DMS 273 (cell line): Measurements from ENCODE around the gene FBRSL1.

Source experiments
- DNase-seq: peaks from one replicate; lab custom pipeline; 2025; ENCODE audit not compliant: unreplicated experiment; lab: John Stamatoyannopoulos, UW

The FBRSL1 gene

DNA sequence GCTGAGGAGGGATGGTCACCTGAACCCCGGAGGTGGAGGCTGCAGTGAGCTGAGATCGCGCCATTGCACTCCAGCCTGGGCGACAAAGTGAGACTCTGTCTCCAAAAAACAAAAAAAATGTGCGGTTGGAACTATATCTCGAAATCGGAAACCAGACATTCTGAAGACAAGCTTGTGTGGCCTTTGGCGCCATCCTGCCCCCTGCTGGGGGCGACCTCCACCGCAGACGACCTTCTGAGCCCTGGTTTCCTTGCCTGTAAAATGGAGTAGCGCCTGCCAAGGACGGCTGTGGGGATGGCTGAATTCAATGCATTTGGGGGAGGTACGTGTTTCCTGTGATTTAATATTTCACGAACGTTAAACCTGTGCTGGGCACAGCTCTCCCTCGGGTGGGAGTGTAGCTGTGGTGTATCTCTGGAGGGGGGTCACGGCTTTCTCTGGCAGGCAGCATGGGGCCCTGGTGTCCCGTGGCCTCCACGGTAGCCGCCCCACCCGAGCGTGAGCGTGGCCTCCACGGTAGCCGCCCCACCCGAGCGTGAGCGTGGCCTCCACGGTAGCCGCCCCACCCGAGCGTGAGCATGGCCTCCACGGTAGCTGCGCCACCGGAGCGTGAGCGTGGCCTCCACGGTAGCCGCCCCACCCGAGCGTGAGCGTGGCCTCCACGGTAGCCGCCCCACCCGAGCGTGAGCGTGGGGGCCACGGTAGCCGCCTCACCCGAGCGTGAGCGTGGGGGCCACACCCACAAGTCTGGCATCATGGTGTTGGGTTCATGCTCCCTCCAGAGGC, 65.1 kb downstream of the FBRSL1 start:
- peak; percentile 21 for DNase-seq

DNA sequence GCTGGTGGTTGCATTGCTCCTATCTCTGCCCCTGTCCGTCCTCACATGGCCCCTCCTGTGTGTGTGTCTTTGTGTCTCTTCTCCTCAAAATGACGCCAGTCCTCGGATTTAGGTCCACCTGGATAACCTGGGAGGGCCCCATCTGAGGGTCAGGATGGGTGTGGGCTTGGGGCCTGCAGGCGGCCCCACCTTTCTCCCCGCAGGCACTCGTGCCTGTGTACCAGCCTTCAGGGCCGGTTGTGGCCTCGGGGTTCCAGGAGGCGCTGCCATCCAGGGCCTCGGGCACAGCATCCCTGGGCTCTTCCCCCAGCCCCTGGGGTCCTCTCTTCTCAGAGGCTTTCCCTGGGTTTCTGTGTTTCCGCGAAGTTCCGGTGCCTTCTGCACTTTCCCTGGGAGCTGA, 65.7 kb downstream of the FBRSL1 start:
- DNase-seq, result no peak

DNA sequence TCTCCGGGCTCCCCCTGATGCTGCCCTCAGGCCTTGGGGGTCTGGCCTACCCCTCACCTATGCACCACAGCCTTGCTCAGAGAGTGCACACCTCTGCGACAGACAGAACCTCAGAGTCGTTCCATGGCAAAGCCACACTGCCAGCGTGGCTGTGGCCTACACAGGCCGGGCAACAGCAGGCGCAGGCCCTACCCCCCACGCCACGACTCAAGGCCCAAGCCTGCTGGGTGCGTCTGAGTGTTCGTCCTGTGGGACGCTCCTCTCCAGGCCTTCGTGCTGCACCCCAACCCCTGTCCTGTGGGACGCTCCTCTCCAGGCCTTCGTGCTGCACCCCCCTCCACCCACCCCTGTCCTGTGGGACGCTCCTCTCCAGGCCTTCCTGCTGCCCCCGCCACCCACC, 66.3 kb downstream of the FBRSL1 start:
- DNase-seq, result no peak

DNA sequence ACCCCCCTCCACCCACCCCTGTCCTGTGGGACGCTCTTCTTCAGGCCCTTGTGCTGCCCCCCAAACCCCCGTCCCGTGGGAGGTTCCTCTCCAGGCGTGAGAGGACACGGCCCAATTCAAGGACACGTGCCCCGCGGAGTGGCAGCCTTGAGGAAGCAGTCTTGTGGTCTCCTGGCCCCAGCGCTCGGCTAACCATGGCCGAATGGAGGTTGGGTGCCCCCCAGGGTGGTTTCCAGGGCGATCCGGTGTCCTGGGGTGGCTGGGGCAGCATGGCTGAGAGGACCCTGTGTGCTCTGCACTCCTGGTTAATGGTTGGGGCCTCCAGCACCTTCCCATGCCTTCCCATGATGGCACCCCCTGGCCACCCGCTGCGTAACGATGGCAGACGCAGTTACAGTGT, 66.8 kb downstream of the FBRSL1 start:
- DNase-seq, result no peak

DNA sequence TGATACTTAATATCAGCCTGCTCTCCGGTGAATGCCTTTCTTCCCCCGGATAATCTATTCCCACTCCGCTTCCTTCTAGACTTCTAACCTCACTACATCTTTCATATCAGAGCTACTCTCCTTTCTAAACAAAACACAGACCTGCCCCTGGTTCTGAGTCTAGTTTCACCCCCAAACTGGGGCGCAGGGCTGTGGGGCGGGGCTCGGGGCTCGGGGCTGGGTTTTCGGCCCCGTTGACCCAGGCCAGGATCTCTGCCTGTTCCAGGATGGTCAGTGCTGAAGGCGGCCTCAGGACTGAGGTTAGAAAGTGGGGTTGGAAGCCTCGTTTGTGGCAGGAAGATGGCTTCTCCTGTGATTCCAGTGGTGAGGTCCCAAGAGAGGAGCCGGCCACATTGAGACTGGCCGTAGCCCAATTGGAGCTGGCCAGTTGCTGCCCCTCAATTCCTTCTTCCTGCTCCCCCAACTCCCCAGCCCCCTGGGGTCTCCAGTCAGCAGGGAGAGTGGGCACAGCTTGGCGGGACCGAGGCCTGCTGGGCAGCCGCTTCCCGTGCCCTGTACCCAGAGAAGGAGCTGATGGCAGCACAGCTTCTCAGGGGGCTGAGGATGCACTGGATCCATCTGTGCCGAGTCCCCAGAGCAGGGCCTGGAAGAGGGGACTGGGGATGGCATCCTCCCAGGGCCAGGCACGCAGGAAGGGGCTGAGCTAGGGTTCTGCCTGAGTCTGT, 67.5 kb downstream of the FBRSL1 start:
- DNase-seq, result no peak

DNA sequence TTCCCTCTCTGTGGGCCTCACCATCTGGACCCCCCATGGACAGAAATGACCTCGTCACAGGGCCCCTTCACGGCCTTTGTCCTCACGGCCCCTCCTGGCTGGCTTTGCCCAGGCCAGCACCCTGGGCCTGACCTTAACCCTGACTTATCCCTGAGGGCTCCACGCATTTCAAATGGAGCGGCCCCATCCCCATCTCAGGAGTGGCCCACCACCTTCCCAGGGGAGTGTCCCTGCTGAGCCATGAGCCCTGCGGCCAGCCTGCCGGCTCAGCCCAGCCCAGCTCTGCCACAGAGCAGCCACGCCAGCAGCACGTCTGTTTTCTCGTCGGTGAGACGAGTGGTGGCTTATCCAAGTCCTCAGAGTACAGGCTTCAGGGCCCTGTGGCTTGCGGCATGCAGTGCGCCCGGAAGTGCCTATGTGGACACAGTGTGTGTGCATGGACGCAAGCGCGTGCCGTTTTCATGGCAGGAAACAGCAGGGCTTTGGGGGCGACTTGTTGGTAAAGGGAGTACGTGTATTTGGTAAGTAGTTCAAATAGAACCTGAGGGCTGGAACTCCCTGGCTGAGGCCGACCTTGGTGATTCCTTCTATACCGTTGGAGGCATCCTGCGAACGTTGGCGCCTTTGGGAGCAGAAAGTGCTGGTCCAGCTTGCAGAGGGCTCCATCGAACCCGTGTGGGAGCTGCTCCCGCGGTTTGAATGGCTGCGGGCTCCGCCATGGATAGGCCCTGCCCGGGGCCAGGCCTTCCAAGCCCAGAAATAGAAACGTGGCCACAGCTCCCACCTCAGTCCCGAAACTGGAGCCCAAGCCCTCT, 68.3 kb downstream of the FBRSL1 start:
- DNase-seq, result peak; percentile 23

DNA sequence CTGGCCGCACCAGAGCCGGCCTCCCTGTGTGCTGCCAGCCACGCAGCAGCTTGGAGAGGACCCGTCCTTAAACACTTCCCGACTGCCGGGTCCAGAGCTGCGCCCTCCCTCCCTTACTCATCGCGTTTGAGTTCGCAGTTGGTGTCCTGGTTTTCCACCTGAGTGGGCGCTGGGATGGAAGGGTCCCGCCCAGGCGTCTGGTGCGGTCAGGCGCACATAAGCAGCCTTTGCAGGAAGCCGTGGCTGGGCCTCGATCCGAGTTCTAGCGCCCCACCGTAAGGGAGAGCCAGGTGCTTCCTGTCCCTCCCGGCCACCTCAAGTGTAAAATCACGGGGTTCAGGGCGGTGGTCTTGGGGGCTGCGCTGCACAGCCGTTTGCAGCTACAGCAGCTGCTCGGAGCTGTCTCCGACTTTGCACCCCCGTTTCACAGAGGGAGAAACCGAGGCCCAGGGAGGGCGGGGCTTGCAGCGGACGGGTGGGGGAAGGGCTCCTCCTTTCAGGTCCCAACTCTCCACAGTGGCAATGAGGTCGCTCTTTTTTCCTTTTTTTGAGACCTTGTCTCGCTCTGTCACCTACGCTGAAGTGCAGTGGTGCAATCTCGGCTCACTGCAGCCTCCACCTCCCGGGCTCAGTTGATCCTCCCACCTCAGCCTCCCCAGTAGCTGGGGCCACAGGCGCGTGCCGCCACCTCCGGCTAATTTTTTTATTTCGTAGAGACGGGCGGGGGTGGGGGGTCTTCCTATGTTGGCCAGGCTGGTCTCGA, 69.1 kb downstream of the FBRSL1 start:
- DNase-seq, result no peak

DNA sequence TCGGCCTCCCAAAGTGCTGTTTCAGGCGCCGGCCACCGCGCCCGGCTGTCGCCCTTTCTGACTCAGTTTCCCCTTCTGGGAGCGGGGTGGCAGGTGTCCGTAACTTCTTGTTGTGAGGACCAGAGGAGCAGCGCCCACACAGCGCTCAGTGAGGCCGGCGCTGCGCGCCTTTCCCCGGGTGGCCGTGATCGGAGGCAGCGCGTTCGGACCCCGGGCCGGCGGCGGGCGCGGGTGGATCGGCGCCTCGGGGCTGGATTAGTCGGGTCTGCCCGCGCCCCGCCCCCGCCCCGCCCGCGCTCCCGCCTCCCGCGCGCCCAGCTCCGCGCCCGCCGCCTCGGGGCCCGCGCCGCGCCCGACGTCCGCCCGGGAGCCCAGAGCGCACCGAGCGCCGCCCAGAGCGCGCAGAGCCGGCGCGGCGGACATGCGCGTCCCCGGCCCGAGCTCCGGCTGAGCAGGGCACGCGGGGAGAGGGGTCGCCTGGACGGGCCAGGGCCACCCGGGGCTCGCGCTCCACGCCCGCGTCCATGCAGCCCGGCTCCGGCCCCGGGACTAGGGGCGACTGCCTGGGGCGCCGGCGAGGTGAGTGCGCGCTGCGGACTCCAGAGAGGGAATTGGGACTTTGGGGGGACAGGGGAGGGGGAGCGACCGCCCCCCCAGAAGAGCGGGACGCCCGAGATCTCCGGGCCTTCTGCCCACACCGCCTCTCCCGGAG, 69.9 kb downstream of the FBRSL1 start:
- peak; percentile 85 for DNase-seq

DNA sequence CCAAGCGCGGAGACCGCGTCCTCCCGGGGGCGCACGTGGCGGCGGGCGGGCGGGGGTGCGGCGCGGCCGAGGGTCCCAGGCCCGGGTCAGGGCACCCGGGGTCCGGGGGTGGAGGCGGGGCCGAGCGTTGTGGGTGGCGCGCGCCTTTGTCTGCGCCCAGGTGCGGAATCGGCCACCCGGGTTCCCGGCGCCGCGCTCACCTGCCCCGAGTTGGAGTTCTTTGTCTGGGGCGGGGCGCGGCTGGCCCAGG, 70.3 kb downstream of the FBRSL1 start:
- no peak for DNase-seq

DNA sequence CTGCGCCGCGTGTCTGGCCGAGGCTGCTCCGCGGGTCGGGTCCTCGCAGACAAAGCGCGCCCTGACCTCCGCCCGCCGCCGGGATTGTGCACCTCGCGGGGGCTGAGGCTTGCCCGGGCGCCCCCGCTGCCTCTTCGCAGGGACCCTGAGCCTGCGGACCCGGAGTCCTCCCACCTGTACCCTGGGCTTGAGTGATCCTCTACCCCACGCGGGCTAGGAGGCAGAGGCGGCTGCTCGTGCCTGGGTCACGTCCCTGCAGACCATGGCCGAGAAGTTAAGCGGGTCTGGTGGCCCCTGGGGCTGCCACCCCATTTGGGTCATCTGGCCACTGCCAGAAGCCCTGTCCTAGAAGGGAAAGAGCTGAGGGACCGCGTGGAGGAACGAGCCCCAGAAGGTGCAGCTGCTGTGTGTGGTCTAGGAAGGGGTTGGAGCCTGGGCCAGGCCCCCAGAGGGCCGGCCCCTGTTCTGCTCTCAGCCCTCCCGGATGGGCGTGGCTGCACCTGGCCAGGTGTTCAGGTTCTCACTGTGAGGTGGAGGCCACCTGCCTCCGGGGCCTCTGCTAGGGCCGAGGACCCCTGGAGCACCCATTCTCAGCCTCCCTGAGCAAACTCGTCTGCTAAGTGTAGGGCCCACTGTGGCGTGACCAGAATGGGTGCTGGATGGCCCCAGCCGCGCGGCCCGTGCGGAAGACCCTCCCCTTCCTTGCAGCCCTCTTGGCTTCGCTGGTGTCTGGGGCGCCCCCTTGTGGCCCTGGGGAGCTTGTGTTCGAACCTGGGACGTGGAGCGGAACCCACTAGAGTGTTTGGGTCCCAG, 70.9 kb downstream of the FBRSL1 start:
- peak; percentile 89 for DNase-seq
